ENCODE results near the gene ING3.

The ING3 gene

GRCh38 chr7:120989257-120990220 is 39.0 kb downstream of the ING3 start:
- H3K9me2 ChIP-seq (replicated peaks; ENCODE audit: insufficient read depth, low read length) = no peaks in the 10 kb centered on the region
- H3K27ac ChIP-seq (ENCODE audit: low read depth, low read length) = no peak overlapping the region
- no peaks in the 10 kb centered on the region for H3K79me2 ChIP-seq (ENCODE audit: insufficient read depth, low read length)
- no peaks in the 10 kb centered on the region for H3K27me3 ChIP-seq (ENCODE audit: low read length)
- no peaks in the 10 kb centered on the region for H4K20me1 ChIP-seq (ENCODE audit: low read depth, low read length)
- TF ChIP-seq EZH2phosphoT487 (conservative IDR thresholded peaks at IDR 0.05; ENCODE audit: low read length) (no peak), CTCF (IDR thresholded peaks at IDR 0.05; ENCODE audit: insufficient read depth, low read length, poor library complexity, severe bottlenecking) (no peak)
- peak overlapping the region; percentile 55 for H2AFZ ChIP-seq (ENCODE audit: low read depth, low read length, severe bottlenecking)
- H3K4me2 ChIP-seq (ENCODE audit: low read depth, low read length, poor library complexity, severe bottlenecking) = peak overlapping the region; percentile 54
- no peaks in the 10 kb centered on the region for H3F3A ChIP-seq (ENCODE audit: insufficient read depth)
- no peaks in the 10 kb centered on the region for H3K9me3 ChIP-seq (ENCODE audit: insufficient read depth, low read length)
- no peak overlapping the region for H3K4me3 ChIP-seq (ENCODE audit: insufficient read depth, low read length, poor library complexity, severe bottlenecking)
- no peak overlapping the region for H3K9ac ChIP-seq (ENCODE audit: low read length)
- no peaks in the 10 kb centered on the region for H3K36me3 ChIP-seq (ENCODE audit: low read length)

- Histone ChIP-seq H3K27ac (ENCODE audit: low read depth, low read length) (no peak overlapping the region), H3K27me3 (ENCODE audit: low read length) (no peaks in the 10 kb centered on the region), H3K9me2 (replicated peaks; ENCODE audit: insufficient read depth, low read length) (no peaks in the 10 kb centered on the region), H4K20me1 (ENCODE audit: low read depth, low read length) (no peaks in the 10 kb centered on the region), H2AFZ (ENCODE audit: low read depth, low read length, severe bottlenecking) (no peak overlapping the region), H3F3A (ENCODE audit: insufficient read depth) (no peaks in the 10 kb centered on the region), H3K36me3 (ENCODE audit: low read length) (no peaks in the 10 kb centered on the region), H3K4me2 (ENCODE audit: low read depth, low read length, poor library complexity, severe bottlenecking) (no peak overlapping the region), H3K4me3 (ENCODE audit: insufficient read depth, low read length, poor library complexity, severe bottlenecking) (no peak overlapping the region), H3K9me3 (ENCODE audit: insufficient read depth, low read length) (no peaks in the 10 kb centered on the region), H3K9ac (ENCODE audit: low read length) (no peak overlapping the region), H3K79me2 (ENCODE audit: insufficient read depth, low read length) (no peaks in the 10 kb centered on the region)
- TF ChIP-seq EZH2phosphoT487 (conservative IDR thresholded peaks at IDR 0.05; ENCODE audit: low read length) = no peak
- no peak for TF ChIP-seq CTCF (IDR thresholded peaks at IDR 0.05; ENCODE audit: insufficient read depth, low read length, poor library complexity, severe bottlenecking)
Measured at GRCh38 chr7:120990468-120991118, 40.0 kb downstream of the ING3 start.

- Histone ChIP-seq H3K27ac (ENCODE audit: low read depth, low read length) (no peak overlapping the region), H4K20me1 (ENCODE audit: low read depth, low read length) (no peaks in the 10 kb centered on the region), H3K9ac (ENCODE audit: low read length) (no peak overlapping the region), H3K4me3 (ENCODE audit: insufficient read depth, low read length, poor library complexity, severe bottlenecking) (no peak overlapping the region), H3K4me2 (ENCODE audit: low read depth, low read length, poor library complexity, severe bottlenecking) (no peak overlapping the region), H3K9me2 (replicated peaks; ENCODE audit: insufficient read depth, low read length) (no peaks in the 10 kb centered on the region), H3K36me3 (ENCODE audit: low read length) (no peaks in the 10 kb centered on the region), H3K9me3 (ENCODE audit: insufficient read depth, low read length) (no peaks in the 10 kb centered on the region), H3K27me3 (ENCODE audit: low read length) (no peaks in the 10 kb centered on the region), H3K79me2 (ENCODE audit: insufficient read depth, low read length) (no peaks in the 10 kb centered on the region), H3F3A (ENCODE audit: insufficient read depth) (no peaks in the 10 kb centered on the region), H2AFZ (ENCODE audit: low read depth, low read length, severe bottlenecking) (no peak overlapping the region)
- TF ChIP-seq CTCF (IDR thresholded peaks at IDR 0.05; ENCODE audit: insufficient read depth, low read length, poor library complexity, severe bottlenecking) = no peak
- no peak for TF ChIP-seq EZH2phosphoT487 (conservative IDR thresholded peaks at IDR 0.05; ENCODE audit: low read length)
Measured at GRCh38 chr7:120991161-120991560, 40.6 kb downstream of the ING3 start.
